OCI-M2 (cell line): Measurements from ENCODE around the gene CXXC5.

Experiments used
- DNase-seq: peaks from one replicate; lab custom pipeline; 2025; ENCODE audit not compliant: unreplicated experiment; lab: John Stamatoyannopoulos, UW

The CXXC5 gene

DNA sequence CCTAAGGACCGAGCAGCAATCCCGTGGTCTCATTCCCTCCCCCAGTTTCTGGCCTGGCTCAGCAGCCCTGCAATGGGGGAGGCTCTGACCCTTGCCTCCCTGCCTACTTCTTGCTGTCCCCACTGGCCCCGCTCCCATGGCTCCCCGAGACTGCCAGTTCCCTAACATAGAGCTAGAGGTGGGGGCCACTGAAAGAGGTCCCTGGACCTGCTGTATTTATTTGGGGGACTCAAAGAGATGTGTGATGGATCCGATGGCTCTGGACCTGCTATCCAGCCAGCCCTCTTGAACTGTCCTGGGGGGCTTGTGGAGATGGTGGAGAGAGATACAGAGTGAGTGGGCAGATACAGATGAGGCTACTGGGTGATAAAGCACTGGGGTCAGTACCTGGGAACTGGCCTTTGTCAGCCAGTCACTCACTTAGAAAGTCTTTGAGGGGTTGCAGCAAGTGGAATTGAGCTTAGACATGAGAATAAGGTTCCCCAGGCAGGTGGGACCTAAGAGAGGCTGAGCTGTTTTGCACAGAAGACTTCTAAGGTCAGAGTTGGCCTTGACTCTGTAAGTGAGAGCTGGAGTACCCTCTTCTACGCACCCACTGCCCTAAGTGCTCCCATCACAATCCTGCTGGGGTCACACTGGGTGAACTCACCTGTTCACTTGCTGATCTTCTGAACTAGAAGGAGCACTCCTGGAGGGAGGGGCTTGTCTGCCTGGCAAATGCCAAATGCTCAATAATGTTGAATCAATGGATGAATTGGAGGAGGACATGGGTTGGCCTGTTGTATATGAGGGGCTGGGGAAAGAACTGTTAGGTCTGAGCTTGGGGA, 42.9 kb downstream of the CXXC5 start:
- no peak for DNase-seq

DNA sequence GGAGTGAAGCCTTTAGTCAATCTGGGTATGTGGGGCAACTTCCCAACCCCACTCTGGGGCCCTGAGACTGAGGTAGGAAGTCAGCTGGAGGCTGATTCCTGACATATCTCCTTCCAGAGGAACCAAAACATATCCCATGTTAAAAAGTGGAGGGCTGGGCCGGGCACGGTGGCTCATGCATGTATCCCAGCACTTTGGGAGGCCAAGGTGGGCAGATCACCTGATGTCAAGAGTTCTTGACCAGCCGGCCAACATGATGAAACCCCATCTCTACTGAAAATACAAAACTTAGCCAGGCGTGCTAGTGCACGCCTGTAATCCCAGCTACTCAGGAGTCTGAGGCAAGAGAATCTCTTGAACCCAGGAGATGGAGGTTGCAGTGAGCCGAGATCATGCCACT, 44.0 kb downstream of the CXXC5 start:
- DNase-seq, result no peak

DNA sequence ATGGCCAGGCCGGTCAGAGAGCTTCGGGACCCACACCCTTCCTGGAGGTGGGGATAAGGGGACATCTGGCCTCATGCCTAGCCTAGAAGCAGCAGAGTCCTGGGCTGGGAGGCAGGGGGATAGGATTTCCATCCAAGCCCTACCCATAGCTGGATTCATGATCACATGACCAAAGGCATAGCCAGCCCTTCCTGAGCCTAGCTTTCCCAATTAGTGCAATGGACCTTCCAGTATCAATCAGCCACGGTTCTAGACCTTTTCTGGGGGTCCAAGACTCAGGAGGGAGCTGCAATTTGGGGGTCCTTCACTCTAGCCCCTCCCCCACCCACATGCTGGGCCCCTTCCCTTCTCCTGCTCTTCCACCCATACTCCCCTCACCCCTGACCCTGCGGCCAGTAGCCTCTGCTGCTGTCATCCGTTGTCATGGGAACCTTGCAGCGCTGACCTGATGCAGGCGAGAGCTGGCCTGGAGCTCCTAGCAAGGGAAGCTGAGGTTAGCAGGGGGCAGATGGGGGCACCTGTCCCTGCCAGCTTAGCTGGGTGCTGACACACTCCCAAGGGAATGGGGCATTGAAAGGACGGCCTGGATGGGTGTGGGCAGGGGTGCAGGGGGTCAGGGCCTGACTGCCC, 44.6 kb downstream of the CXXC5 start:
- DNase-seq, result peak; percentile 14

DNA sequence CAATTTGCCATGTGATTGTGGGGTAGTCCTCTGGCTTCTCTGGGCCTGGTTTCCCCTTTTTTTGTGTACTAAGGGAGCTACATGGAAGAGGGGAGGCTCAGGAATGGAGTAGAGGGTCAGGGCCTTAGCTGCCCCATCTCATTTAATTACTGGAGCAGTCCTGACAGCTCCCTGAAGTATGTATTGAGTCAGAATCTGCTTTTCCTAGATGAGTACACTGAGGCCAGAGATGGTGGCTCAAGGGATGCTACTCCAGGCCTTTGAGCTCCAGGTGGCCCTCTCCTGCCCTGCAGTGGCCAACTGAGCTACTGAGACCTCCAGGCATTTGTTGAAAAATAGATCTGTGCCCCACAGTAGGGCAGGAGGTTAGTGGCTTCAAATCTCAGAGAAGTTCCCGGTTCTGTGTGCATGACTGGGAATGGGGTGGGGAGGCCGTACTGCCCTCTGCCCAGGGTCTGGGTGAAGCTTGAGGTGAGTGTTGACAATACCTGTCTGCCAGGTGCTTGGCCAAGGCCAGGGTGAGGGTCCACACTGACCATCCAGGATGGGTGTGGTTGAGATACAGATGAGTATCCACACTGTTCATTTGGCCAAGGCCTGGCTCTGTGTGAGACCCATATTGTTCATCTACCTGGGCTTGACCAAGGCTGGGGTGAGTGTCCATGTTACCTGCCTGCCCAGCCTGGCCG, 45.7 kb downstream of the CXXC5 start:
- DNase-seq, result no peak

DNA sequence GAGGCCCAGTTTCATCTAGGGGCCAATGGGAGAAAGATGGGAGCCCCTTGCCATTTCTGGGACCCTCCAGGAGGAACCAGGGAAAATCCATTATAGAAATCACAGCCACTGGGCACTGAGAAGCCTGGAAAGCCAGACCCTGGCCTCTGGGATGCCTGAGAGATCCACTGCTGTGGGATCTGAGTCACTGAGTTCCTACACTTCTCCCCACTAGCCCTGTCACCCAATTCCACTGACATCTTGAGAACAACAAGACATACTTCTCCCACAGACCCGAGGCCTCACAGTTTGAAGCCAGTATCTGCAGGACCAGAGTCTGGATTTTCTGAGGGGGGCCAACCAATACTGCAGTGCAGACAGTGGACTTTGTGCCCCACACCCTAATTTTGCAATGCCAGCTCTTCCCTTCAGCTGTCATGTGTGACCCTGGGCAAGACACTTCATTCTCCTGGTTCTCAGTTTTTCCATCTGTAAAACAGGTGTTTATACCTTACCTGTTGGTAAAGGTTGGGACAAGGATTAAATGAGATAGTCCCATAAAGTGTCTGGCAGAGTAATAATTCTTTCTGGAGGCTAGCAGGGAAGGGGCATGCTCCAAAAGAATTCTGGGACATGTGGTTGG, 46.5 kb downstream of the CXXC5 start:
- no peak for DNase-seq

DNA sequence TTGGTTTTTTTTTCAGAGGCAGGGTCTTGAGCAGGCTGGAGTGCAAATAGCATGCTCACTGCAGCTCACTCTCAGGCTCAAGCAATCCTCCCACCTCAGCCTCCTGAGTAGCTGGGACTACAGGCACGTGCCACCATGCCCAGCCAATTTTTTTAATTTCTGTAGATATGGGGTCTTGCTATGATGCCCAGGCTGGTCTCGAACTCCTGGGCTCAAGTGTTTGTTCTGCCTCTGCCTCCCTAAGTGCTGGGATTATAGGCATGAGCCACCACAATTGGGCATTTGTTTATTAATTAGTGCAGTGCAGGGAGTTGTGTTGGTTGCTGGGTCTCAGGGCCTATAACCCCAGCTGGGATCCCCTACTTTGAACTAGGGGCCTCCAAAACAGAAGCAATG, 47.0 kb downstream of the CXXC5 start:
- no peak for DNase-seq

DNA sequence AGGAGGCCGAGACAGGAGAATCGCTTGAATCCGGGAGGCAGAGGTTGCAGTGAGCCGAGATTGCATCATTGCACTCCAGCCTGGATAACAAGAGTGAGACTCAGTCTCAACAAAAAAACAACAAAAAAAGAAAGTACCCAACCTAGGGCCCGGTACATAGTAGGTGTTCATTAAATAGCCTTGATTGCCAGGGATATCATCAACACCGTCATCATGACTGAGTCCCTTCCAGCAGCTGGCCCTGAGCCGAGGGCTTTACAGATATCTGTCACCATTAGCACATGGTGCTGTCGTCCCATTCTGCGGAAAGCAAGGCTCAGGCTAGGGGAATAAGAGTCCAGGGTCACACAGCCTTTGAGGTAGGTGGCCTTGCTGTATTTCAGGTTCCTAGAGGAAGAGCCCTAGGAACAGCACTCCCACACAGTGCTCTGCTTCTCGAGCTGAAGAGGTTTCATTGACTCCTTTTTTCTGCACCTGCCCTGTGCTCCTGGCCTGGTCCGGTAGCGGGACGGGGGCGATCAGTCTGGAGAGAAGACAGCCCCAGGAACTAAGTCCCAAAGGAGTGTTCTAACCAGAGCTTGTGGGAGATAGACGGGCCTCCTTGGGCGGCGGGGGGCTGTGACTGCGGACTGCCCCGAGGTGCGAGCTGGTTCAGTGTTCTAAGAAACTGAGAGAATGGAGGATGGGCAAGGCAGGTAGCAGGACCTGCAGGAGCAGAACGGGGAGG, 48.2 kb downstream of the CXXC5 start:
- no peak for DNase-seq

DNA sequence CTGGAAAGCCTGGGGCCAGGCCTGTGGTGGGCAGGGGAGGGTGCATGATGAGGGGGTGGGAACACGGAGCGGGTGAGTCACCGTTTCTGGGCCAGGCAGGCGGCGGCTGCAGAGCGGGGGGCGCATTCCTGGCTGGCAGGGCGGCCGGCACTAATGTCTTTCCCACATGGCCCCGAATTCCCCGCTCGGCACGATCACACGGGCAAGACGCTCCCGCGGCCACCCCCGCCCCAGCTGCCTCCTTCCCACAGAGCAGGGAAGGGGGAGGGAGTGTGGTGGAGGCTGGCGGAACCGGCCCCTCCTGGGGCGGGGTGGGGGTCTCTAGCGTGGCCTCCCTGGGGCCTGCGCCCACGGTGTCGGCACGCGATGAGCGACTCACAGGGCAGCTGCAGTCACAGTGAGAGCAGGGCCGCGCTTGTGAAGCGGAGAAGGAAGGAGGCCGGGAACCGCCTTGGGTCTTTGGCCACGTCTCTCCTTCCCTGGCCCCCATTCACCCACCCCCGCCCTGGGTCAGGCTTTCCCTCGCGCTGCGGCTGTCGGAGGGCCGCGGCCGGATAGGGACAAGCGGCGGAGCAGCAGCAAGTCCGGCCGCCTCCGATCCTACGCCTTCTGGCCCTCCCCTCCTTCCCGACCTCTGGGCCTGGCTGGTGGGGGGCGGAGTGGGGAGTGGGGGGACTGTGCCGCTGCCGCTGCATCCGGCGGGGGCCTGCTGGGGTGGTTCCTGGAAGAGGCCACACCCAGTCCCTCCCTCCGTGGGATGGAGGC, 48.9 kb downstream of the CXXC5 start:
- DNase-seq, result no peak

DNA sequence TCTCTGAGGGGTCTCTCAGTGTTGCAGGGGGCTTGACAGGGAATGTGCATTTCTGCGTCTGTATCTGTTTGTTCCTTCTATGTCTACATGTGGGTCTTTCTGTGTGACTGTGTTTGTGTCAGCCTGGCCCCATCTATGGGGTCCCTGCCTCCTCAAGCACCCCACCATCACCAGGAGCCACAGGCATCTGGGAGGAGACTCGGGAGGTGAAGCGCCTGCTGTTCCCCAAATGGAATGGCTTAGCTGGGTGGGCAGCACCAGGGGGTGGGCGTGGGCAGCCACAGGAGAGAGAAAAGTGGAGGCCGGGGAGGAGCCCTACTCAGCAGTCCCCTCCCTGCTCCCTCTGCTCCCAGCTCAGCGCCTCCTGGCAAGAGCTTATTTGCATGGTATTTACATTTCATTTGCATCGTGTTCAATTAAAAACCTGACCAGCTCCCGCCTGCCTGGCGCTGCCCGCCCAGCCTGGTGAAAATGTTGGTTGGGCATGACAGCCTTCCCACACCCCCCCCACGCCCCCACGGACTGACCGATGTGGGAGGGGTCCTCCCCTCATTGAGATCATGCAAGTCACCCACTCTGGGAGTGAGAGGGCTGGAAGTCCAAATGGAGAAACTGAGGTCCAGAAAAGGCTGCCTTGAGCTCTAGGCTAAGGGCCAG, 50.5 kb downstream of the CXXC5 start:
- no peak for DNase-seq

DNA sequence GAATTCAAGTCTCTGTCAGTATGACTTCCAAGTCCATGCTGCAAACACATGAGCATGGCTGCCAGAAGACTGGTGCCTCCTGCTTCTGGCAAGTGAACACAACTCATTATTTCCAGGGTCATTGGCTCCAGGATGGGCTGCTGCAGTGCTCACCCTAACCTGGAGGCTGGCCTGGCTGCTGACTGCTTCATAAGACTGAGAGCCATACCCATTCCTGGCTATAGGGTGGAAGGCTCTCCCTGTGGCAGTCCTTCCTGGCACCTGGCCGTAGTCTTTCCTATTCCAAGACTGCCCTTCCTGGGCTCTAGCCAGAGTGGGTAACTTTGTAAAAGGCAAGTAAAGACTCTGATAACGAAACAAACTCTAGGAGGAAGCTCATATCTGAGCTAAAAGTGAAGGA, 51.2 kb downstream of the CXXC5 start:
- no peak for DNase-seq

DNA sequence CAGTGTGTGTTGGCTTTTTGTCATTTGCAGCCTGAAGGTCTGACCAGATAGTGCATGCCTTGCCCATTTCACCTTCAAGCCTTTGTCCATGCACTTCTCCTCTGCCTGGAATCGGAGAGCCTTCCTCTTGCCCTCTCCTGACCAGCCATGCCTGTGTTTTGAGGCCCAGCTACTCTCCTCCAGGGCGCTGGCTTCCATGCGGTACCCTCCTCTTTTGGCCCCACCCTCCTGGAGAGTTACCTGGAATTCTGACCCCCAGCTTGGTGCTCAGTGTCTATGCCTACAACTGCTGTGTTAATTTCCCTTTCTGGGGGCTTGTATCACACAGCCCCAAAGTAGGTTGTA, 52.5 kb downstream of the CXXC5 start:
- DNase-seq, result no peak

DNA sequence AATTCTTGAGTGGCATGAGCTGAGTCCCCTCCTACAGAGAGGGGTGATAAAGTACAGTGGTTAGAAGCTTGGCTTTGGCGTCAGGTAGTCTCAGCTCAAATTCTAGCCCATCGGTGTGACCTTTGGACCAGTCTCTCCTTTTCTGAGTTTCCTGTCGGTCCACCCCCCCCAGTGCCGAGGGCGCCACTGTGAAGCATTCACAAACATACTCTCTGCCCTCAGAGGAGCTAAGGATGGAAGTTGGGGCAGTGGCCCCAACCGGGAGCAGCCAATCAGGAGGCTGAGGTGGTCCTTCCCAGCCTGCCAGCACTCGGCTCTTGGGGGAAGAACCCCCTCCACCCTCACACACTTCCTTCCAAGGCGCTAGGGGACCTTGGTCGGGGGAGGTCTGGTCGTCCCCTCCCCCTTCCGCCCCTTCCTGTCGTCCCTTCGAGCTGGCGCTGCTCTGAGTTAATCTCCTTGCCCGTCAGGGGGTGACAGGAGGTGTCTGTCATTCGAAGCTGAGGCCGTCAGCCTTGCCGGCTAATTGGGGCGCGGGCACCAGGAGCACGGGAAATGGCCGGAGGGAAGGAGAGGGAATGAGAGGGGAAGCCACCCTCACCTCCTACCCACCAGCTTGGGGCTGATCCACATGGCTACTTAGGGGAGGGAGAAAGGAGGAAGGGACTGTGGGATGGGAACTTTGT, 53.0 kb downstream of the CXXC5 start:
- peak; percentile 81 for DNase-seq

DNA sequence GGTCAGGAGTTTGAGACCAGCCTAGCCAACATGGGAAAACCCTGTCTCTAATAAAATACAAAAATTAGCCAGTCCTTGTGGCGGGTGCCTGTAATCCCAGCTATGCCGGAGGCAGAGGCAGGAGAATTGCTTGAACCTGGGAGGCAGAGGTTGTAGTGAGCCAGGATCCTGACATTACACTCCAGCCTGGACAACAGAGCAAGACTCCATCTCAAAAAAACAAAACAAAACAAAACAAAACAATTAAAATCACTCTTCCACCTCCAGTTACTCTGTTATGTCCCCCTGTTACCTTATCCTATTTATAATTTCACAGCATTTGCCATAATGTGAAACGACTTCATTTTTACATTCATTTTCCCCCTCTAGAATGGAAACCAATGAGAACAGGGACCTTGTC, 54.4 kb downstream of the CXXC5 start:
- no peak for DNase-seq

DNA sequence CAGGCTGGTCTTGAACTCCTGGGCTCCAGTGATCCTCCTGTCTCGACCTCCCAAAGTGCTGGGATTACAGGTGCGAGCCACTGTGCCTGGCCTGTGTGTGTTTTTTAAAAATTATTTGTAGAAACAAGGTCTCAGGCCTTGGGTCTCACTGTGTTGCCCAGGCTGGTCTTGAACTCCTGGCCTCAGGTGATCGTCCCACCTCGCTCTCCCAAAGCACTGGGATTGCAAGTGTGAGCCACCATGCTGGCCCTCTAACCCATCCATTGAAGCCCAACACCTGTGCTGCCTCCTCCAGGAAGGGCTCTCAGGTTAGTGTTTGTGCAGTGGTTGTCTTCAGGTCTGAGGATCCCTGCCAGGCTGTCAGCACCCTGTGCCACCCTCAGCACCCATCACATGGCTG, 56.6 kb downstream of the CXXC5 start:
- DNase-seq, result no peak

DNA sequence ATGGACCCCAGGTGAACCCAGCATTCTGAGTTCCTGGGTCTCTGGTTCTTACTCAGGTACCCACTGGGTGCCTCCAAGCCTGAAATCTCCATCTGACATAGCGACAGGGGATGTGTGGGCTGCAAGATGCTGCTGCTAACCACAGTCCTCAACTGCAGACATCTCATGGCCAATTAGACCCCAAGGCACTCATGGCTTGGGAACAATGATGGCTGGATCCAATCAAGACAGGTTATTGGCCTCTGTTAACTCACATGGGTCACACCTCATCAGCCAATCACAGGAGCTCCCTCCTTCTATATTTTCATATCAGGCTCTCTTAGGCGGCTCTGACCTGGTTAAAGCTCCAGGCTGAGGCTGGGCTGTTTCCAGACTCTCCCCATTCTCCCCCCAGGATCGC, 57.0 kb downstream of the CXXC5 start:
- no peak for DNase-seq

DNA sequence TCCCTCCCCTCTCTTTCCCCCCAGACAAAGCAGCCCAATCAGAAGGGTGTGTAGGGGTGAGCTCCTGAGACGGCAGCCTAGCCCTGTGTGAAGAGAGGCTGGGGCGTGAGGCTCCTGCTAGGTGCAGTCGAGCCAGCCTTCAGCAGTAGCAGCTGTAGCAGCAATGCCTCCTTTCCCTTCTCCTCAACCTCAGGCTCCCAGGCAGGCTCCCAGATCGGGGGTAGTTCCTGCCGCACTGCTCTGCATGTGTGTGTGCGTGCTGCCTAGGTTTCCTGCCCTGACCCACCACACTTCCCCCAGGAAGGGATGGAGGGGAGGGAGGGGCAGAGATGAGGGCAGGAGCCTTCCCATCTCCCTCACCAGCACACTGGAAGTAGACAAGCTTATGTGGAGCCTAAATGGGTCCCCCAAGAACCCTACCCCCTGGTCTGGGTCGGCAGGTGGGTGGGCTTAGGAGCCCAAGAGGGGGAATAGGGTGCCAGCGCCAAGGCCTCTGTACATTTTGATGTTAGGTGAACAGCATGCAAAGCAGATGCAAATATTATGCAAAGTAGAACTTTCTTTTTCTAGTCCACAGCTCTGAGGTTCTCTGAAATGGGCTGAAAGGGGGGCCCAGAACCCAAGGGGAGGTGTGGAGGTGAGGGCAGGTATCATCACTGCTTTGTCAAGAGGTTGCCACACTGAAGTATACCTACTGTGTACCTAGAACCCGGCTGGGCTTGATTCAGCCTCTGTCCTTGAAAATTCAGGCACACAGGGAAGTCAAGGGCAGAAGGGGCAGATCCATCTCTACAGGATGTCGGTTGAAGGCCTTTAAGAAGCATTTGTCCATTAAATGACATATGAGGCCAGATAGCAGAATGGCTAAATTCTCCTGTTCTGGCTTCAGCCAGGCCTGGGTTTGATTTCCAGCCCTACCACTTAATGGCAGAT, 57.8 kb downstream of the CXXC5 start:
- DNase-seq, result no peak

DNA sequence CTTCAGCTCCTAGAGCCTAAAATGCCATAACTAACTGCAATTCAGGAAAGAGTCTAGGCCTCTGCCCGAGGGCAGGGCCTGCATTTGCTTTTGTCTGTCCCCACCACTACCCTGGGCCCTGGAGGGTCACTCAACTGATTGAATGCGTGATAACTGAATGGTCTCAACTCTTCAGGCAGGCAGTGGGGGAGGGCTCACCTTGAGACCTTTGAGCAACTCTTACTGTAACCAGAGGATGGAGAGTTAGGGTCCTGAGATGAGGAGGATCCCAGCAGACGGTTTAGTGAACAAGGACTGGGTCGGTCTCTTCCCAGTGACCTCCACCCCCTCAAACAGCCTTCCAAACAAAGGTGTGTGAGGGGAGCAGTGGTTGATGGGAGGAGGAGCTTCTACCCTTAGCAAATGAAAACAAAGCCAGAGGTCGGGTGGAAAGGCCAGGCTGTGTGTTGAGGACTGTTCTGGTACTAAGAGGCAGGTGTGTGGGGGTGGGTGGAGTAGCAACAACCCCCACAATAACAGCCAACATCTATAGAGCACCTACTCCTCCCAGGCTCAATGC, 59.4 kb downstream of the CXXC5 start:
- no peak for DNase-seq

DNA sequence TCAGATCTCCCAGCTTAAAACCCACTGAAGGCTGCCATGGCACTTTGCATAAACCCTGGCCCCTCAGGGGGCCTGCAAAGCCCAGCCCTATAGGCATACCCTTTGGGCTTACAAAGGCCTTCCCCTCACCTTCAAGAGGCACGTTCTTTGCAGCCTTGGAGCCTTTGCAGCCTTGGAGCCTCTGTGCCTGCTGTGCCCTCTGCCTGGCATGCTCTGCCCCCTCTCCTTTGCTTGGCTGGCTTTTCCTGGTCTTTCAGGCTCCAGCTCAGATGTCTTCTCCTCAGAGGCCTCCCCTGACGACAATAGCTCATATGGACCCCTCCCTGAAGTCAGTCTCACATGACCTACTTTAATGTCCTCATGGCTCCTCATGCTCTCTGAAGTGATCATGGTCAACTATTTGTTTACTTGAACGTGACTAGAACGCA, 60.3 kb downstream of the CXXC5 start:
- no peak for DNase-seq
